ENCODE data around the gene RPL15.

RPL15 gene

DNA sequence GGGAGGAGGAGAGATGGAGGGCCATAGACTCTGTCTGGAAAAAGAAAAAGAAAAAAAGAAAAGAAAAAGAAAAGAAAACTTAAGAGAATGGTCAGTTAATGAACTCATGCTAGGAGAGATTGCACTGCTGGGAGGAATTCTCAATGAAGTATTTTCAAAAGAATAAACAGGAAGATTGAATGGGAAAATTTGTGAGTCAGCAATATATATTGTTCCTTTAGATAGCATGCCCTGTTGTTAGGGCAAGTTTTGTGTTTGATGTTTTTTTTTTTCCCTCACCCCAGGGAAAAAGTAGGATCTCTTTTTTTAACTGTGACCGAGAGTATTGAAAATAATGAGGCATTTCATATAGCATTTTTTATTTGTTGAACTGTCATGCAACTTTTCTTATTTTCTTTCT is 20.4 kb downstream of the RPL15 start:
- no peak for DNase-seq

DNA sequence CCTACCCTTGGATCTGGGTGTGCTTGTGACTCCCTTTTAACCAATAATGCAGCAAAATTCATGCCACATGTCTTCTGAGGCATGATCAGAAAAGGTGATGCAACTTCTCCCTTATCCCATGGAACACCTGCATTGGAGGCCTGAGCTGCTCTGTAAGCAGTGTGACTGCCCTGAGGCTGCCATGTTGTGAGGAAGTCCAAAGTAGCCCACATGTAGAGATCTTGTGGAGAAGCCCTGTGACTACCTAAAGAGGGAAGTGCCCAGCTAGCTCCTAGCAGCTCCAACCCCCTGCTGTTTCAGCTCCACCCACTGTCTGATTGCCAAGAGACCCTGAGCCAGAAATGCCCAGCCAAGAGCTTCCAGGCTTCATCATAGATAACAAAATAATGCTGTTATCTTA is 21.8 kb downstream of the RPL15 start:
- DNase-seq: no peak

GRCh38 chr3:23940775-23941174 is 23.8 kb downstream of the RPL15 start:
- no peak for DNase-seq

DNA sequence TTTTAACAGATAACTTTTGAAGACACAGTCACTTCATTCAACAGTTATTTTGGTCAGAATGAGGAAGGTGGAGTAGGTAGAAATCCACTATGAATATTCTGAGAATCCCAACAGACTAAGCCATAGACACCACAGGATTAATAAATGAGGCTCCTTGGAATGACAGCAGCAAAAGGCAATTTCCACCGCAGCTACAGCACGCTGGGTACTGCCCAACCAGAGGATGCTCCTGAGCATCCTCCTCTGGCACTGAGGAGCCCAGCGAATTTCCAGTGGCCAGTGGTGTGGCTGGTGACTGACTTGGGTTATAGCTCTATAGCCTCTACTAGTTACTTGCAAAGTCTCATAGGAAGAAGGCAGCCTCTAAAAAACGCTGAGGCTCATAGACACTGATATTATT is 24.5 kb downstream of the RPL15 start:
- no peak for DNase-seq

DNA sequence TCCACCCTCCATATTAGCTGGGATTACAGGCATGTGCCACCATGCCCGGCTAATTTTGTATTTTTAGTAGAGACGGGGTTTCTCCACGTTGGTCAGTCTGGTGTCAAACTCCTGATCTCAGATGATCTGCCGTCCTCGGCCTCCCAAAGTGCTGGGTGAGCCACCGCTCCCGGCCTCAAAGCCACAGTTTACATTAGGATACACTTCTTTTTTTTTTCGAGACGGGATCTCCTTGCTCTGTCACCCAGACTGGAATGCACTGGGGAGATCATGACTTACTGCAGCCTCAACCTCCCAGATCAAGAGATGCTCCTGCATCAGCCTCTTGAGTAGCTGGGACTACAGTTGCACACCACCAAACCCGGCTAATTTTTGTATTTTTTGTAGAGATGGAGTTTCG is 25.6 kb downstream of the RPL15 start:
- DNase-seq: no peak

- no peak for DNase-seq
Observed at GRCh38 chr3:23944007-23944783, 27.3 kb downstream of the RPL15 start.

DNA sequence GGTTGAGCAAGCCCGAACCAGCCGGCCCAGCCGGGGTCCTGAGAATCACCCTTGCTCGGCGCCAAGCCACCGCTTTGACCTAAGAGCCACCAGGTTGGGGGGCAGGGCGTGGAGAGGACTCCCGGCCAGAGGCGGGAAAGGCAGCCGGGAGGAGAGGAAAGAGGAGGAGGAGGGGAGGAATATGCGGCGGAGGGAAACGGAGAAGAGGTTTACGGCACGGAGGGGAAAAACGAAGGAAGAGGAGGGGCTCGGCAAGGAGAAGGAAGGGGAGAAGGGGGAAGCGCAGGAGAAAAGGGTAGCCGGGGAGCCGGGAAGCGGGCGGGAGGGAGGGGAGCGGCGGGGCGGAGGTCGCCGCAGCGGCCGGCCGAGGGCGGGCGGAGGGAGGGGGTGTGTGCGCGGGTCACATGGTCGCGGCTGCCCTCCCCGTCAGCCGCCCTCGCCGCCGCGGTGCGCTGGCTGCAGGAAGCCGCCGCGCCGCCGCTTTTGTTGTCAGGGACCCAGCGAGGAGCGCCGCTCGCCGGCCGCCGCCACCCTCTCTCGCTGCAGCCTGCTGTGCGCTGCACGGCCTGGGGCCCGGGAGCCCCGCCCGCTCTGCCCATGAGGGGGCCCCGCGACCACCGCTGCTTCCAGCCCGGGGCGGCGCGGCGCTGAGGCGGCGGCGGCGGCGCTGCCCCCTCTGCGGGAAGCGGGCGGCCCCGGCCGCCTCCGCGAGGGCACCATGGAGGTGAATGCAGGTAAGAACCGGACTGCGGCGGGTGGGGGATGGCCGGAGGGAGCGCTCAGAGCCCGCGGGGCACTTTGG is 28.1 kb downstream of the RPL15 start, which contains the start of gene NR1D2:
Gene NR1D2, plus strand, starts transcription at position 426 of the 802 bp plus-strand sequence. Its CDS starts 293 bp downstream, at position 719.
- DNase-seq: peak; percentile 72 to 73

DNA sequence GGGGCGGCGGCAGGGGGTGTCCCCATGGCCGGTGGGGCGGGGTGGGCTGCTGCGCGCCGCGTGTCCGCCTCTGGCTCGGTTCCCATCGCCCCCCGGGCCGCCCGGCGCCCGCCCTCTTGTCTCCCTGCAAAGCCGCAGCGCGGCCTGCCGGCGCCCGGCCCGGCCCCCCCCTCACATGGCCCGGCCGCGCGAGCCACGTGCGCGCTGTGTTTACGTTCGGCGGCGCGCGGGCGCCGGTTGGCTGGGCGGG is 28.7 kb downstream of the RPL15 start:
- DNase-seq: no peak

GRCh38 chr3:23945913-23946687 is 29.2 kb downstream of the RPL15 start:
- peak; percentile 97 to 98 for DNase-seq

GRCh38 chr3:23948761-23949160 is 31.8 kb downstream of the RPL15 start:
- no peak for DNase-seq

- DNase-seq: no peak
Observed at GRCh38 chr3:23949784-23950183, 32.9 kb downstream of the RPL15 start.

- DNase-seq: no peak
Observed at GRCh38 chr3:23950293-23950692, 33.4 kb downstream of the RPL15 start.

- no peak for DNase-seq
Observed at GRCh38 chr3:23952646-23953045, 35.7 kb downstream of the RPL15 start.

DNA sequence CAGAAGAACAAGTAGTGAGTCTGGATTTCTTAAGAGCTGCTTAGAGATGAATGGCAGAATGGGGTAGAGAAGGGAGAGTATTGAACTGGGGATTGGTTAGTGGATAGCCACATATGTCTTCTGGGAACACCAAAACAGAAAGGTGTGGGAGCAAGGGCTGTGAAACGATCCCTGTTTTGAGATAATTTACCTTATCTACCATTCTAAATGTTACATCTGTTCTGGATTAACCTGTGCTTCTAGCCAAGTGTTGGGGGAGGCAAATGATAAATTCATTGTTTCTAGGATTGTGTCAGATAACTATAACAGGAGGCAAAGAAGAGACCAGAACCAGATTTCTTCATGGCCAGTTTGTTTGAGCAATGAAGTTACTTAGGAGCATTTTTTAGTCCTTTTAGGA is 36.6 kb downstream of the RPL15 start:
- DNase-seq: no peak

GRCh38 chr3:23954144-23954543 is 37.2 kb downstream of the RPL15 start:
- no peak for DNase-seq

- no peak for DNase-seq
Observed at GRCh38 chr3:23956701-23957100, 39.8 kb downstream of the RPL15 start.

GRCh38 chr3:23959135-23959900 is 42.4 kb downstream of the RPL15 start:
- DNase-seq: no peak

DNA sequence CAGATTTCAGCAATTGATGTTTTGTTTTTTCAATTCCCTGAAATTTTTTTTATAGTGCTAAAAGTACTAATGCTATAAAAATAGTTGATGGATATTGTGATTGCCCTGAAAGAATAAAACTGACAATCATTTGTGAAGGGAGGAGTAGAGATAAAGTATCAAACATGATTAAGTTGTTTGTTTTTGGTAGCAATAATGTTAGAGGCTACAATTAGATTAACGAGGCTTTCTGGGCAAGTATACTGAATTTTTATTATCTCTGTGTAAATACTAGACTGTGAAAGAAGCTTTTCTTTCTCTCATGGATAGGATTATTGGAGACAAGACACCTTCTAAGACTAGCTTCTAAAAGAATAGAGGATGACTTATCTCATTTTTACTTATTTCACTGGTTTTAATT is 43.7 kb downstream of the RPL15 start:
- DNase-seq: no peak

- no peak for DNase-seq
Observed at GRCh38 chr3:23961066-23961465, 44.1 kb downstream of the RPL15 start.

DNA sequence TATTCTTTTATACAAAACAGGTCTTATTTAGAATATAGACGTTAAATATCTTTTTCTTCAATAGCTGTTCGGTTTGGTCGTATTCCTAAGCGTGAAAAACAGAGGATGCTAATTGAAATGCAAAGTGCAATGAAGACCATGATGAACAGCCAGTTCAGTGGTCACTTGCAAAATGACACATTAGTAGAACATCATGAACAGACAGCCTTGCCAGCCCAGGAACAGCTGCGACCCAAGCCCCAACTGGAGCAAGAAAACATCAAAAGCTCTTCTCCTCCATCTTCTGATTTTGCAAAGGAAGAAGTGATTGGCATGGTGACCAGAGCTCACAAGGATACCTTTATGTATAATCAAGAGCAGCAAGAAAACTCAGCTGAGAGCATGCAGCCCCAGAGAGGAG is 45.0 kb downstream of the RPL15 start:
- no peak for DNase-seq

DNA sequence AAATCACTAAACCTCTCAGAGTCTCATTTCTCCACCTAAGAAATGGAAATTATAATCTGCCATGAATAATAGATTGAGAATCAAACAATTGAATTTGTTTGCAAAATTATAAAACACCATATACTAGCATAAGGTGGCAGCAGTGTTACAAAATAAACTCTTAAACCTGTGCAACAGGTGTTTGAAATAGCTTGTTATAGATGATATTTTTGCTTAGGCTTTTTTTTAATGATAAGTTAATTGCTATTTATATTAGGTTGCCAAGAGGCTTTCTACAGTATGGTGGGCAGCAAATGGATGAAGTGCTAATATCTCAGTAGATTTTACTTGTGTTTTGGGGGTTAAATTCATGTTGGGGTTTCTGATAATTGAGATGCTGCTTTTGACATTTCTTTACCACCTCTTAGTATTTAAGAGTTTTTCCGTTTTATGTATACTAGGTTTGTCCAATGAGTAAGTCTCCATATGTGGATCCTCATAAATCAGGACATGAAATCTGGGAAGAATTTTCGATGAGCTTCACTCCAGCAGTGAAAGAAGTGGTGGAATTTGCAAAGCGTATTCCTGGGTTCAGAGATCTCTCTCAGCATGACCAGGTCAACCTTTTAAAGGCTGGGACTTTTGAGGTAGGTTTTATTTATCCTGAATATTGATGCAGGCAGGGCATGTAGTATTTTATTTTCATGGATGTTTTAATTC is 47.8 kb downstream of the RPL15 start:
- no peak for DNase-seq

- DNase-seq: no peak
Observed at GRCh38 chr3:23966328-23966727, 49.4 kb downstream of the RPL15 start.

Measured in stimulated activated CD4-positive, alpha-beta T cell treated with anti-CD3 and anti-CD28 coated beads, Interleukin-4, amount 100 ng/mL, for 4 hours (primary cell).